ENCODE results near the gene PSMA6.

The PSMA6 gene

DNA sequence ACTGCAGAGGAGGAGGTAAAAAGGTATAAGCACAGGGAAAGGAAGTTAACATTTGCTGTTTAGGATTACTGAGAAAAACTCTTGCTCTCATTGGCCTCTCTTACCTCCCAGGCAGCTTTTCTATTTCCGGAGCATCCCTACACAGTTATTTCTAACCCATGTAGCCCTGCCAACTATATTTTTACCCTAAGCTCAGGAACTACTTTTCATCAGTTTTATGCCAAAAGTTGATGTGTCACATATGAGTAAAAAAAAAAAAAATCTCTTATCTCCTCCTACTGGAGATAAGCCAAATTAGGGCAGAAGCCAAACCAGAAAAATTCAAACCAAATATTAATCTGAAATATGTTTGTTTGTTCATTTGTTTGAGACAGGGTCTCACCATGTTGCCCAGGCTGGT is 34.4 kb upstream of the PSMA6 start:
- H3K27me3 Mint-ChIP-seq, result no peaks in the 10 kb centered on the region
- H3K27ac Mint-ChIP-seq, result peak overlapping the region; percentile 8 to 23
- H3K4me1 Mint-ChIP-seq (ENCODE audit: low read depth in 2 of 2), result peaks cover 7 to 13% of the 10 kb centered on the region in 2 donors
- no peaks in the 10 kb centered on the region for H3K9me3 Mint-ChIP-seq
- no peak overlapping the region for H3K4me3 Mint-ChIP-seq
- DNase-seq (no peak), ATAC-seq (replicated peaks) (no peak)
- peaks cover 3% of the 10 kb centered on the region for H3K36me3 Mint-ChIP-seq (ENCODE audit: insufficient read depth)

- Mint-ChIP-seq H3K9me3 (no peaks in the 10 kb centered on the region), H3K36me3 (ENCODE audit: insufficient read depth) (peaks cover 3% of the 10 kb centered on the region), H3K4me1 (ENCODE audit: low read depth in 2 of 2) (peaks cover 7 to 13% of the 10 kb centered on the region in 2 donors), H3K27me3 (no peaks in the 10 kb centered on the region), H3K4me3 (no peak overlapping the region), H3K27ac (peak overlapping the region; percentile 8 to 23)
- no peak for ATAC-seq (replicated peaks)
- no peak for DNase-seq
Observed at GRCh38 chr14:35258420-35258819, 33.8 kb upstream of the PSMA6 start.

- Mint-ChIP-seq H3K4me1 (ENCODE audit: low read depth in 2 of 2) (peaks cover 0 to 4% of the 10 kb centered on the region in 2 donors), H3K4me3 (no peak overlapping the region), H3K36me3 (ENCODE audit: insufficient read depth) (peaks cover 7% of the 10 kb centered on the region), H3K27ac (no peak overlapping the region), H3K9me3 (no peaks in the 10 kb centered on the region), H3K27me3 (no peaks in the 10 kb centered on the region)
- DNase-seq, result no peak
- ATAC-seq (replicated peaks), result peak; percentile 50
Observed at GRCh38 chr14:35261774-35262173, 30.4 kb upstream of the PSMA6 start.

- DNase-seq, result no peak
- Mint-ChIP-seq H3K4me1 (ENCODE audit: low read depth in 2 of 2) (peaks cover 0 to 4% of the 10 kb centered on the region in 2 donors), H3K27ac (no peak overlapping the region), H3K4me3 (no peak overlapping the region), H3K9me3 (no peaks in the 10 kb centered on the region), H3K36me3 (ENCODE audit: insufficient read depth) (peaks cover 11% of the 10 kb centered on the region), H3K27me3 (no peaks in the 10 kb centered on the region)
- ATAC-seq (replicated peaks), result no peak
Observed at GRCh38 chr14:35262436-35262835, 29.7 kb upstream of the PSMA6 start.

GRCh38 chr14:35268946-35269345 is 23.2 kb upstream of the PSMA6 start:
- Mint-ChIP-seq H3K9me3 (no peaks in the 10 kb centered on the region), H3K27ac (no peak overlapping the region), H3K4me3 (no peak overlapping the region), H3K36me3 (ENCODE audit: insufficient read depth) (peaks cover 28% of the 10 kb centered on the region), H3K27me3 (no peaks in the 10 kb centered on the region), H3K4me1 (ENCODE audit: low read depth in 2 of 2) (no peaks in the 10 kb centered on the region)
- DNase-seq (no peak), ATAC-seq (replicated peaks) (no peak)

- H3K36me3 Mint-ChIP-seq (ENCODE audit: insufficient read depth), result peaks cover 24% of the 10 kb centered on the region
- no peaks in the 10 kb centered on the region for H3K4me1 Mint-ChIP-seq (ENCODE audit: low read depth in 2 of 2)
- no peaks in the 10 kb centered on the region for H3K27me3 Mint-ChIP-seq
- H3K9me3 Mint-ChIP-seq, result no peaks in the 10 kb centered on the region
- no peak overlapping the region for H3K27ac Mint-ChIP-seq
- ATAC-seq (replicated peaks), result no peak
- DNase-seq, result no peak
- no peak overlapping the region for H3K4me3 Mint-ChIP-seq
Observed at GRCh38 chr14:35274805-35275204, 17.4 kb upstream of the PSMA6 start.

- no peak overlapping the region for H3K27ac Mint-ChIP-seq
- peaks cover 12% of the 10 kb centered on the region for H3K36me3 Mint-ChIP-seq (ENCODE audit: insufficient read depth)
- no peaks in the 10 kb centered on the region for H3K4me1 Mint-ChIP-seq (ENCODE audit: low read depth in 2 of 2)
- H3K27me3 Mint-ChIP-seq, result no peaks in the 10 kb centered on the region
- ATAC-seq (replicated peaks), result no peak
- no peak for DNase-seq
- H3K9me3 Mint-ChIP-seq, result no peaks in the 10 kb centered on the region
- no peak overlapping the region for H3K4me3 Mint-ChIP-seq
Observed at GRCh38 chr14:35277179-35277578, 15.0 kb upstream of the PSMA6 start.

DNA sequence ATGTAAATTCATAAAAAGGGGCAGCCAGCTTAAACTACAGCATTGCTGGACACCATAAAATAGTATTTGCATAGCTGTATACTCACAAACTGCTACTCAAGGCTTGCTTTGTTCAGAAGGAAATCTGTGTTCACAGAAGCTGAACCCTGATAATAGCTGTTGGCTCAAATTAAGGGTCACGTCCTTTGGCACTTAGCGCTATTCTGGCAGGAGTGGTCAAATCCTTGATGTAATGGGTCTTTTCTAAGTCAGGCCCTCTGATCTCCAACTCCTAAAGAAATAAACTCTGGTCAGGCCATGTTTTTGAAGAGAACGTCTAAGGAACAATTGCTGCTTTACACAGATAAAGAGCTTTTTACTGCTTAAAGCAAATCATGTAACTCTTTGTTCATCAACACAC is 12.8 kb upstream of the PSMA6 start:
- Mint-ChIP-seq H3K4me3 (no peak overlapping the region), H3K27me3 (no peaks in the 10 kb centered on the region), H3K27ac (no peak overlapping the region), H3K9me3 (no peaks in the 10 kb centered on the region), H3K4me1 (ENCODE audit: low read depth in 2 of 2) (peaks cover 1 to 6% of the 10 kb centered on the region in 2 donors), H3K36me3 (ENCODE audit: insufficient read depth) (peaks cover 5% of the 10 kb centered on the region)
- ATAC-seq (replicated peaks) (no peak), DNase-seq (no peak)

DNA sequence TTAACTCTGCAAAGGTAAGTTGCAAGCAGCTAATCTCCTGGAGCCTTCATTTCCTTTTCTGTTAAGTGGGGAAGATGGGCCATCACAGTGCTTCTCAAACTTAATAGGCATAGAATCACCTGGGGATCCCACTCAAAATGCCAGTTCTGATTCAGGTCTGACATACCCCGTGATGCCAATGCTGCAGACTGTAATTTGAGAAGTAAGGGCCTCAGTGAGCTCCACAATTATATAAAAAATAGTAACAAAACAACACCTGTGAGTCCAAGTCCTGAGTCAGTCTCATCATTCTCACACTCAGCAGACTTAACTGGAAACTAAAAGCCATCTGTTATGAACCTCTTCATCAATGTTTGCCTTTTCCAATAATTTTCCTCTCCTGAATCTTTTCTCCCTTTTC is 10.8 kb upstream of the PSMA6 start:
- H3K4me3 Mint-ChIP-seq, result no peak overlapping the region
- H3K36me3 Mint-ChIP-seq (ENCODE audit: insufficient read depth), result peaks cover 5% of the 10 kb centered on the region
- peaks cover 19 to 26% of the 10 kb centered on the region in 2 donors for H3K4me1 Mint-ChIP-seq (ENCODE audit: low read depth in 2 of 2)
- ATAC-seq (replicated peaks), result no peak
- no peaks in the 10 kb centered on the region for H3K9me3 Mint-ChIP-seq
- H3K27me3 Mint-ChIP-seq, result no peaks in the 10 kb centered on the region
- H3K27ac Mint-ChIP-seq, result peak overlapping the region; percentile 10 to 35
- DNase-seq, result no peak

DNA sequence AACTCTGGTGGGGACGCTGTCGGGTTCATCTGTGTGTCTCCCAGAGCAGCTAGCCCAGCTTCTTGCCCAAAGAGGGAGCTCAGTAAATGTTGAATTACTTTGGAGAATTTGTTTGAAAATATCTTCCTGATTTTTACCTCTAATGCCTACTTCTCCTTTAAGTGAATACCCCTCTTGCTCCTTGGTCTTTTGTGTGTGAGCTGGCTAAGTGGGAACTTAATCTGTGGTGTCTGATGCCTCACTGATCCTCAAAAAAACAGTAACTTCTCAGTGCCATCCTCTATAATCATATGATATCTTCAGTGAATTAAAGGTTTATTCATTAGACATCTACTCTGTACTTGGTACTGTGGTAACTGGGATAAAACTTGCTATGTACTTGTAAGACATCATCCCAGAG is 7.7 kb upstream of the PSMA6 start:
- peak overlapping the region; percentile 93 for H3K27ac Mint-ChIP-seq
- H3K9me3 Mint-ChIP-seq, result no peaks in the 10 kb centered on the region
- H3K4me3 Mint-ChIP-seq, result peak overlapping the region in 1 of 2 donors; percentile 76
- H3K4me1 Mint-ChIP-seq (ENCODE audit: low read depth in 2 of 2), result peaks cover 33 to 38% of the 10 kb centered on the region in 2 donors
- no peaks in the 10 kb centered on the region for H3K27me3 Mint-ChIP-seq
- H3K36me3 Mint-ChIP-seq (ENCODE audit: insufficient read depth), result peaks cover 9% of the 10 kb centered on the region
- no peak for DNase-seq
- no peak for ATAC-seq (replicated peaks)

DNA sequence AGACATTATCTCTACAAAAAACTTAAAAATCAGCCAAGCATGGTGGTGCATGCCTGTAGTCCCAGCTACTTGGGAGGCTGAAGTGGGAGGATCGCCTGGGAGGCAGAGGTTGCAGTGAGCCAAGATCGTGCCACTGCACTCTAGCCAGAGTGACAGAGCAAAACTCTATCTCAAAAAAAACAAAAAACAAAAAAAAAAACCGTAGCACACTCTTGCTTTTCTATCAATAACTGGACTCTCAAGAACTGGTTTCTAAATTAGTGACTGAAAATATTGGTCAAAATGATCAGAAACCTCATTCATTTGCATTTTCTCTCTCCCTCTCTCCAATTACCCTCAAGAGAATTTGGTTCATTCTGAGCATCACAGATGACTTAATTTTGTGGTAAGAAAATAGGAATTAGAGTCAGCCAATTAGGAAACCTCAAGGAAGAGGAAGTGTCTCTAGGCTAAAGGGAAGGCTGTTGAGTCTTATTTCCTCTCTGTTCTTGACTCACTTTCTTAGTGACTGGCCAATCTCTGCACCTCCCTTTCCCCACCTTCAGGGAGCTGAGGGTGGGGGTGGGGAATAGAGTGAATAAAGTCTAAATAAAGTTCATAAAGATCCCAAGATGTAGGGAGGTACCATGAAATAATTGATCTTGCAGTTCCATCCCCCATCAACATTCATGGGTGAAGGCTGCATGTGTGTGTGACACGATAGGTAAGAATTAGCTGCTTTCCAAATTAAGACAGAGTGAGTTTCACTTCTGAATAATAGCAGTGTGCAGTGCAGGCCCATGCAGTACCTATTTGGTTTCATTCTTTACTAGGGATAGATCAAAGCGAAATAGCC is 6.8 kb upstream of the PSMA6 start:
- Mint-ChIP-seq H3K4me1 (ENCODE audit: low read depth in 2 of 2) (peaks cover 33 to 38% of the 10 kb centered on the region in 2 donors), H3K27me3 (no peaks in the 10 kb centered on the region), H3K27ac (peak overlapping the region; percentile 93), H3K9me3 (no peaks in the 10 kb centered on the region), H3K4me3 (peak overlapping the region; percentile 76 to 81), H3K36me3 (ENCODE audit: insufficient read depth) (peaks cover 9% of the 10 kb centered on the region)
- no peak for DNase-seq
- ATAC-seq (replicated peaks), result peak; percentile 68

DNA sequence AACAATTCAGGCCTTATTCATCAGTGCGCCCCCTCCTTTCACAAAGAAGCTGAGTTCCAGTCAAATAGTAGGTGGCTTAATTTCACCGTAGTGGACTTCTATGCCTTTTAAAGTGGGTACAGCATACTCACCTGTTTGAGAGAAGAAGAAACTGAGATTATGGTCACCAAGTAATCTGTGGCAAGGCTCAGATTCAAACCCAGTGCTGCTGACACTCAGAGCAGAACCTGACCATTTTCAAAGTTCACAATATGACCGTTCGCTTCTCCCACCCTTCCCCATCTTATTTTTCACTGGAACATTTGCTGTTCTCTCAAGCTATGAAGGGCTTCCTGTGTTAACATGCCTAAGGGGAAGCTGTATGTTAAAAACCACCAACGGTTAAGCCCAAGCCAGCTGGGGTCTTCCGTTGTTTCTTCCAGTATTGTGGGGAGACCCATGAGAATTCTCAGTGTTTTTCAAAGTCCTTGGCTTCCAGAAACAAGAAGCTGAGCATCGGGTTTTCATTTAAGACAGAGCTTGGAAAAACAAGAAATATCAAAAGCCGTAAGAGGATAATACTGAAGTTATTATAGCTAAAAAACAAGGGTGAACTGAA is 6.1 kb upstream of the PSMA6 start:
- peaks cover 33 to 38% of the 10 kb centered on the region in 2 donors for H3K4me1 Mint-ChIP-seq (ENCODE audit: low read depth in 2 of 2)
- H3K9me3 Mint-ChIP-seq, result no peaks in the 10 kb centered on the region

DNA sequence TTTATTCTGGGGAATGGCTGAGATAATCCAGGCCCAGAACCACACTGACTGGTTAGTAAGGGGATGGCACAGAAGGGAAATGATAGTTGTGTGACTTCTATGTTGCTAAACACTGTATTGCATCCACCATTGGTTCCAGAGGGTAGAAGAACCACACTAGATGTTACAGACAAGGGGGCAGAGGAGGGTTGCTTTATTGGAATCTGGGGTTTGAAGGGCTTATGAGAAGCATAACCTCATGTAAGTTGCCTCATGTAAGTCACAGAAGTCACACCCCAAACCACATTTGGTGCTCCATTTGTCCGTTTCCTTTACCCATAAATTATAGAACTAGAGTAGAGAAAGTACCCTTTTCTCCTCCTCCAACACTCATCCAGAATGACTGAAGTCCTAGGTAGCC is 5.5 kb upstream of the PSMA6 start:
- H3K36me3 Mint-ChIP-seq (ENCODE audit: insufficient read depth), result peaks cover 11% of the 10 kb centered on the region
- H3K27me3 Mint-ChIP-seq, result no peaks in the 10 kb centered on the region
- peak overlapping the region; percentile 93 for H3K27ac Mint-ChIP-seq
- no peaks in the 10 kb centered on the region for H3K9me3 Mint-ChIP-seq
- H3K4me1 Mint-ChIP-seq (ENCODE audit: low read depth in 2 of 2), result peaks cover 33 to 38% of the 10 kb centered on the region in 2 donors
- DNase-seq, result peak in 1 of 3 experiments; percentile 19
- ATAC-seq (replicated peaks), result peak; percentile 67
- H3K4me3 Mint-ChIP-seq, result peak overlapping the region; percentile 76 to 81

More for the DNA sequence above, 6.1 kb upstream of the PSMA6 start:
- peak; percentile 30 for ATAC-seq (replicated peaks)
- Mint-ChIP-seq H3K36me3 (ENCODE audit: insufficient read depth) (peaks cover 9% of the 10 kb centered on the region), H3K27ac (peak overlapping the region; percentile 93), H3K4me3 (peak overlapping the region; percentile 76 to 81), H3K27me3 (no peaks in the 10 kb centered on the region)
- DNase-seq, result no peak

- H3K27me3 Mint-ChIP-seq, result no peaks in the 10 kb centered on the region
- no peak for DNase-seq
- H3K9me3 Mint-ChIP-seq, result no peaks in the 10 kb centered on the region
- peaks cover 33 to 41% of the 10 kb centered on the region in 2 donors for H3K4me1 Mint-ChIP-seq (ENCODE audit: low read depth in 2 of 2)
- H3K27ac Mint-ChIP-seq, result peak overlapping the region; percentile 80 to 93
- H3K36me3 Mint-ChIP-seq (ENCODE audit: insufficient read depth), result peaks cover 19% of the 10 kb centered on the region
- ATAC-seq (replicated peaks), result no peak
- peak overlapping the region; percentile 35 to 76 for H3K4me3 Mint-ChIP-seq
Observed at GRCh38 chr14:35287431-35288013, 4.7 kb upstream of the PSMA6 start.
